ENCODE results near the gene RASIP1. TPM values are rescaled to one million over a fixed set of nuclear protein-coding genes. Genes with fewer than 3 reads are reported as not detected.
"Not testable (repeated sequence)": the region's sequence is repeated elsewhere in the genome, so short reads cannot be mapped to it uniquely, and the experiment has no call there.

RASIP1 gene
- total RNA-seq, 1 experiment from 2014 or later: 4.6 TPM

- not testable (repeated sequence) for H3K27me3 ChIP-seq (ENCODE audit: control insufficient read depth, insufficient read depth, low read length); H3K4me3 ChIP-seq (ENCODE audit: insufficient read depth, low read depth, low read length); DNase-seq; H3K36me3 ChIP-seq (replicated peaks; ENCODE audit: control insufficient read depth, insufficient read depth, low read length)
Observed at GRCh38 chr19:48768171-48768753, 27.9 kb upstream of the RASIP1 start.

- not testable (repeated sequence) for H3K27me3 ChIP-seq (ENCODE audit: control insufficient read depth, insufficient read depth, low read length); DNase-seq; H3K36me3 ChIP-seq (replicated peaks; ENCODE audit: control insufficient read depth, insufficient read depth, low read length); H3K4me3 ChIP-seq (ENCODE audit: insufficient read depth, low read depth, low read length)
Observed at GRCh38 chr19:48765816-48766215, 25.4 kb upstream of the RASIP1 start.

DNA sequence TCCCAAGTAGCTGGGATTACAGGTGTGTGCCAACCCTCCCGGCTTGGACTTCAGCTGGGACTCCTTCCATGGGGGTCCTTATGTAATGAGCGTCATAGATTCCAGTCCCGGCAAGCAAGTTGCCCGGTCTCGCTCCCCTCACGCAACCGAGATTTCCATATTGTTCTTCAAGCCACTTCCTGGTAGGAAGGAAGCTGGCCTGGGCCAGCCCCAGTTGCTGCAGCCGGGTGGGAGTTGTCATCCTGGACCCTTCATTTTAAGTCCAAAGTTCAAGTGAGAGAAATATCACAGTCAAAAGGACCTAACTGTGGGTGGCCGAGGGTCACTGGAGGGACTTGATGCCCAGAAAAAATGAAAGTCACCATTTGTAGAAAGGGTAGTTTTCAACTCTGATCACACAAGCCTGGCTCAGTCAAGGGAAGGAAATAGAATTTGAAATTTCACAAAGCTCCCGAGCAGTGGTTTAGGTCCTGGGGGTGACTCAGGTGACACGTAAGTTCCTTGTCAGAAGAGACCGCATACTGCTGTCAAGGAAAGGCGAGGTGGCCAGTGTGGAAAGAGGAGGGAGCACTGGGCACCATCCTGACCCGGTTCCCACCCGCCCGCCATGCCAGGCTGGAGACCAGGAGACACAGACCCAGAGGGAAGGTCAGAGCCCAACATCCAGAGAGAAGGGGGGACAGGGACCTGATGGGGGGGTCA is 20.2 kb upstream of the RASIP1 start:
- peaks cover 4% of the 10 kb centered on the region; the same call in 1 of the 2 replicates for H3K27me3 ChIP-seq (ENCODE audit: control insufficient read depth, insufficient read depth, low read length)
- no peak for DNase-seq
- H3K4me3 ChIP-seq (ENCODE audit: insufficient read depth, low read depth, low read length): no peak overlapping the region
- no peaks in the 10 kb centered on the region for H3K36me3 ChIP-seq (replicated peaks; ENCODE audit: control insufficient read depth, insufficient read depth, low read length)

- H3K27me3 ChIP-seq (ENCODE audit: control insufficient read depth, insufficient read depth, low read length): peaks cover 9% of the 10 kb centered on the region; the same call in 1 of the 2 replicates
- peak; percentile 55 for DNase-seq
- no peaks in the 10 kb centered on the region for H3K36me3 ChIP-seq (replicated peaks; ENCODE audit: control insufficient read depth, insufficient read depth, low read length)
- H3K4me3 ChIP-seq (ENCODE audit: insufficient read depth, low read depth, low read length): no peak overlapping the region
Observed at GRCh38 chr19:48757741-48758144, 17.3 kb upstream of the RASIP1 start.

- DNase-seq: peak; percentile 56
- Histone ChIP-seq H3K36me3 (replicated peaks; ENCODE audit: control insufficient read depth, insufficient read depth, low read length) (no peaks in the 10 kb centered on the region), H3K4me3 (ENCODE audit: insufficient read depth, low read depth, low read length) (no peak overlapping the region), H3K27me3 (ENCODE audit: control insufficient read depth, insufficient read depth, low read length) (peaks cover 8% of the 10 kb centered on the region; the same call in 1 of the 2 replicates)
Observed at GRCh38 chr19:48757089-48757675, 16.8 kb upstream of the RASIP1 start.

DNA sequence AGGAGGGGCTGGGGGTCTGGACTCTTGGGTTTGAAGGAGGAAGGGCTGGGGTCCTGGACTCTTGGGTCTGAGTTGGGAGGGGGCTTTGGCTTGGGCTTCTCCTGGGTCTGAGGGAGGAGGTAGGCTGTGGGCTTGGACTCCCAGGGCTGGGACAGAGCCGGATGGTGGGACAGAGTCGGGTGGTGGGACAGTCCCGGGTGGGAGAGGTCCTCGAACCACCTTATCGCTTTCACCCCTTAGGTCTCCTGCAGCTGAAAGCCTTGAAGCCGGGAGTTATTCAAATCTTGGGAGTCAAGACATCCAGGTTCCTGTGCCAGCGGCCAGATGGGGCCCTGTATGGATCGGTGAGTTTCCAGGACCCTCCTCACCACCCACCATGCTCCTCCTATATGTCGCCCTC is 16.3 kb upstream of the RASIP1 start:
- Histone ChIP-seq H3K36me3 (replicated peaks; ENCODE audit: control insufficient read depth, insufficient read depth, low read length) (no peaks in the 10 kb centered on the region), H3K4me3 (ENCODE audit: insufficient read depth, low read depth, low read length) (no peak overlapping the region), H3K27me3 (ENCODE audit: control insufficient read depth, insufficient read depth, low read length) (peaks cover 8% of the 10 kb centered on the region; the same call in 1 of the 2 replicates)
- peak; percentile 48 for DNase-seq

DNA sequence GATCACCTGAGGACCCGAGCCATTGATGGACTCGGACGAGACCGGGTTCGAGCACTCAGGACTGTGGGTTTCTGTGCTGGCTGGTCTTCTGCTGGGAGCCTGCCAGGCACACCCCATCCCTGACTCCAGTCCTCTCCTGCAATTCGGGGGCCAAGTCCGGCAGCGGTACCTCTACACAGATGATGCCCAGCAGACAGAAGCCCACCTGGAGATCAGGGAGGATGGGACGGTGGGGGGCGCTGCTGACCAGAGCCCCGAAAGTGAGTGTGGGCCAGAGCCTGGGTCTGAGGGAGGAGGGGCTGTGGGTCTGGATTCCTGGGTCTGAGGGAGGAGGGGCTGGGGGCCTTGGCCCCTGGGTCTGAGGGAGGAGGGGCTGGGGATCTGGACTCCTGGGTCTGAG is 15.8 kb upstream of the RASIP1 start:
- Histone ChIP-seq H3K4me3 (ENCODE audit: insufficient read depth, low read depth, low read length) (no peak overlapping the region), H3K36me3 (replicated peaks; ENCODE audit: control insufficient read depth, insufficient read depth, low read length) (no peaks in the 10 kb centered on the region; the same call in 1 of the 2 replicates), H3K27me3 (ENCODE audit: control insufficient read depth, insufficient read depth, low read length) (peaks cover 8% of the 10 kb centered on the region; the same call in 1 of the 2 replicates)
- peak; percentile 48 for DNase-seq

DNA sequence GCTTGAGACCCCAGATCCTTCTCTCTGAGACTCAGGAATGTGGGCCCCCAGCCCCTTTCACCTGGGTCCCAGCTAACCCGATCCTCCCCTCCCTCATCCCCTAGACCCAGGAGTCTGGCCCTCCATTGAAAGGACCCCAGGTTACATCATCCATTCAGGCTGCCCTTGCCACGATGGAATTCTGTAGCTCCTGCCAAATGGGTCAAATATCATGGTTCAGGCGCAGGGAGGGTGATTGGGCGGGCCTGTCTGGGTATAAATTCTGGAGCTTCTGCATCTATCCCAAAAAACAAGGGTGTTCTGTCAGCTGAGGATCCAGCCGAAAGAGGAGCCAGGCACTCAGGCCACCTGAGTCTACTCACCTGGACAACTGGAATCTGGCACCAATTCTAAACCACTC is 15.4 kb upstream of the RASIP1 start:
- DNase-seq: no peak
- peaks cover 8% of the 10 kb centered on the region; the same call in 1 of the 2 replicates for H3K27me3 ChIP-seq (ENCODE audit: control insufficient read depth, insufficient read depth, low read length)

DNA sequence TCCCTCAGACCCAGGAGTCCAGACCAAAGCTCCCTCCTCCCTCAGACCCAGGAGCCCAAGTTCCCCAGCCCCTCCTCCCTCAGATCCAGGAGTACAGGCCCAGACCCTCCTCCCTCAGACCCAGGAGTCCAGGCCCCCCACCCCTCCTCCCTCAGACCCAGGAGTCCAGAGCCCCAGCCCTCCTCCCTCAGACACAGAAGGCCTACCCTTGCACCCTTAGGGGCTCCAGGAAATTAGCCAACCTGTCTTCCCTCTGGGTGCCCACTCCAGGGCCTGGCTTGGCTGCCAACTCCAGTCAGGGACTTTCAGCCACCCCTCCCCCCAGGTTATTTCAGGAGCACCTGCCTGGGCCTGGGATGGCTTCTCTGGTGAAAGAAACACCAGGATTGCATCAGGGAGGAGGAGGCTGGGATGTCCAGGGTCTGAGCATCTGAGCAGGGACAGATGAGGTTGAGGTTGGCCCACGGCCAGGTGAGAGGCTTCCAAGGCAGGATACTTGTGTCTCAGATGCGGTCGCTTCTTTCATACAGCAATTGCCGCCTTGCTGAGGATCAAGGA is 14.8 kb upstream of the RASIP1 start, which contains the start of gene FGF21:
Gene FGF21, plus strand, starts transcription at position 441 of the 558 bp plus-strand sequence. CDS start 713 bp downstream, outside the sequence.
- peak; percentile 71 for DNase-seq
- Histone ChIP-seq H3K36me3 (replicated peaks; ENCODE audit: control insufficient read depth, insufficient read depth, low read length) (peaks cover 6% of the 10 kb centered on the region), H3K27me3 (ENCODE audit: control insufficient read depth, insufficient read depth, low read length) (peaks cover 8% of the 10 kb centered on the region; the same call in 1 of the 2 replicates), H3K4me3 (ENCODE audit: insufficient read depth, low read depth, low read length) (no peak within 1 kb of the TSS)

More for the DNA sequence above, 15.4 kb upstream of the RASIP1 start:
- Histone ChIP-seq H3K4me3 (ENCODE audit: insufficient read depth, low read depth, low read length) (no peak overlapping the region), H3K36me3 (replicated peaks; ENCODE audit: control insufficient read depth, insufficient read depth, low read length) (peaks cover 1% of the 10 kb centered on the region)

DNA sequence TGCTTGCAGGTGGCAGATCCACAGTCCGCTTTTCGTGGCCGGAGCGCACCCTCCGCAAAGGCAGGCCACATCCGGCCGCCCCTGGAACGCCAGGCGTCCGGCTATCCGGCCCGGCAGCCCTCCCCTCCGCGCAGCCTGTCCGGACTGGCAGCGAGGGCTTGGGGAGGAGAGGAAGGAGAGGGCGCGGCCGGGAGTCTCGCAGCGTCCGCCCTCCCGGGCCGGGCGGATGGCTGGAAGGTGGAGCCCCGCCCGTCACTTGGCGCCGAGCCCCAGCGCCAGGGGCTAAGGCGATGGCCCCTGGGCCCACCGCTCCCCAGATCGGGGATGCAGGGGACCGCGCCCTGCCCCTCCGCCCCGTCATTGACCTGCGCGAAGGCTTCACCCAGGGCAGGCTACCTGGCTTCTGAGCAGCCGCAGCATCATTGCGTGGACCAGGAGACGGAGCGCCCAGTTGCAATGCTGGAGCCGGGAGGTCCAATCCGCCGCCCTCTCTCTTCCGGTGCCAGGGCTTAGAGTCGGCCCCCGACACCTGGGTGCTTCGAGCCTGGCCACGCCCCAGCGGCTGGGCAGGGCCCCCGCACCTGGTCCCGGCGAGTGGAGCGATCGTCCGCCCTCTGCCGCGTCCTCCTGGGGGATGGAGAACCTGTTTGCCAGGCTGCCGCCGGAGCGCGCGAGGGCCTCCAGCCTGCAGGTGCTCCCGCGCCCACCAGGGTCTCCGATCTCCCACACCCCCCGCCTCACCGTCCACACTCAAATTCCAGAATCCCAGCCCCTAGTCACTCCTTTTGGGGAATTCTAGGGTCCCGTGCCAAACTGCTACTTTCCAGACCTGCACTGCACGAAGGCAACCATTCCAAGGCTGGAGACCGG is 12.3 kb upstream of the RASIP1 start, which contains the start of gene FUT1:
Gene FUT1, minus strand, starts transcription at position 146 of the 870 bp plus-strand sequence. CDS start 1,360 bp downstream, outside the sequence.
- peaks cover 17% of the 10 kb centered on the region for H3K36me3 ChIP-seq (replicated peaks; ENCODE audit: control insufficient read depth, insufficient read depth, low read length)
- peak; percentile 98 for DNase-seq
- peaks cover 8% of the 10 kb centered on the region; the same call in 1 of the 2 replicates for H3K27me3 ChIP-seq (ENCODE audit: control insufficient read depth, insufficient read depth, low read length)
- peak within 1 kb of the TSS; percentile 76 for H3K4me3 ChIP-seq (ENCODE audit: insufficient read depth, low read depth, low read length)

DNA sequence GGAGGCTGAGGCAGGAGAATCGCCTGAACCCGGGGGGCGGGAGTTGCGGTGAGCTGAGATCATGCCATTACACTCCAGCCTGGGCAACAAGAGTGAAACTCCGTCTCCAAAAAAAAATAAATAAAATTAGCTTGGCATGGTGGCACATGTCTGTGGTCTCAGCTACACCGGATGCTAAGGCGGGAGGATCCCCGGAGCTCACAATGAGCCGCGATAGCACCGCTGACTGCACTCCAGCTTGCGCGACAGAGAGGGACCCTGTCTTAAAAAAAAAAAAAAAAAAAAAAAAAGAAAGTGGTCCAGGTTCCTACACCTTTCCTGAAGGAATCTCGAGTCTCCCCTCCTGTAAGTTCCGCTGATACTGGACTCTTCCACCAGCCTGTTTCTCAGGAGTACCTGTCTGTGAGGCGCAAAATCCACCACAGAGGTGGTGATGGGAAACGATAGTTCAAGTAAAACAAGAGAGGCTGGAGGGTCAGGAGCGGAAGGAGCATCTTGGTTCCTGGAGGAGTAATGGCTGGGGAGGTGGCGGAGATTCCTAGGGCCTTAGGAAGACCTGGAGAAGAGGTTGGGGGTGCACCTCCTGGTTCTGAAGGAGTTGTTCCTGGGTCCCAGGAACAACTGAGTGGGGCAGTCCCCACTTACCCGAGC is 11.6 kb upstream of the RASIP1 start:
- H3K36me3 ChIP-seq (replicated peaks; ENCODE audit: control insufficient read depth, insufficient read depth, low read length): peaks cover 17% of the 10 kb centered on the region
- H3K4me3 ChIP-seq (ENCODE audit: insufficient read depth, low read depth, low read length): peak overlapping the region; percentile 76
- H3K27me3 ChIP-seq (ENCODE audit: control insufficient read depth, insufficient read depth, low read length): peaks cover 8% of the 10 kb centered on the region; the same call in 1 of the 2 replicates
- no peak for DNase-seq

DNA sequence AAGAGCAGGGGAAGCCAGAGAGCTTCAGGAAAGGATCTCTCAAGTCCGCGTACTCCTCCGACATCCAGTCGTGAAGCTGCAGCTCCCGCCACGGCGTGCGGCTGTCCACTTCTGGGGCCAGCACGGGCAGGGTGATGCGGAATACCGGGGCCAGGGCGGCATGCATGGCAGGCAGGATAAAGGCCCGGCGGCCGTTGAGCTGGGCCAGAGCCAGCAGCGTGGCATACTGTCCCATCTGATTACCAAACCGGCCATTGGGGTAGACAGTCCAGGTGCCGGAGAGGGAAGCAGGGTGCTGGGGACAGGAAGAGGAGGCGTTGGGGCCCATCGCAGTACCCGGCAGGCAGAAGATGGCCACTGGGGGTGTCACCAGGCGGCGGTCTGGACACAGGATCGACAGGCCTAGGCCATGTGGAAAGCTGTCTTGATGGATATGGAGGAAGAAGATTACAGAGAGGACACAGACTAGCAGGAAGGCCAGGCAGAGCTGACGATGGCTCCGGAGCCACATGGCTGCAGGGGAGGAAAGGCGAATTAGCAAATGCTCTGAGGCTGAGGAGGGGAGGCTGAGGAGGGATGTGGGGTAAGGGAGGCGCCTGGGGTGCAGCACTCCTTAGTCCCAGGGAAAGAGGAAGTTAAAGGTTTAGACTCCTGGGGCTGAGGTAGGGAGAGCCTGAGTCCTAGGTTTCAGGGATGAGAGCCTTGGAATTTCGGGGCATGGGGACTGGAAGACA is 10.5 kb upstream of the RASIP1 start:
- H3K27me3 ChIP-seq (ENCODE audit: control insufficient read depth, insufficient read depth, low read length): peaks cover 8% of the 10 kb centered on the region; the same call in 1 of the 2 replicates
- H3K36me3 ChIP-seq (replicated peaks; ENCODE audit: control insufficient read depth, insufficient read depth, low read length): peaks cover 17% of the 10 kb centered on the region
- DNase-seq: no peak
- no peak overlapping the region for H3K4me3 ChIP-seq (ENCODE audit: insufficient read depth, low read depth, low read length)

DNA sequence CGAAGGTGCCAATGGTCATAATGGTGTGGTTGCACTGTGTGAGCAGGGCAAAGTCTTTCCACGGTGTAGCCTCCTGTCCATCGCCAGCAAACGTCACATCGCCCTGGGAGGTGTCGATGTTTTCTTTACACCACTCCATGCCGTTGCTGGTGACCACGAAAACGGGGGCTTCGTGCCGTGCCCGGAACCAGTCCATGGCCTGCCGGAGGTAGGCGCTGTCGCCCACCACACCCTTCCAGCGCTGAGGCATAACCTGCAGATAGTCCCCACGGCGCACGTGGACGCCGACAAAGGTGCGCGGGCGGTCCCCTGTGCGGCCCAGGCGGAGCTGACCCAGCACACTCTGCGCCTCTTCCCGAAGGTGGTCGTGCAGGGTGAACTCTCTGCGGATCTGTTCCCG is 9.9 kb upstream of the RASIP1 start:
- DNase-seq: no peak
- no peak overlapping the region for H3K4me3 ChIP-seq (ENCODE audit: insufficient read depth, low read depth, low read length)
- H3K27me3 ChIP-seq (ENCODE audit: control insufficient read depth, insufficient read depth, low read length): peaks cover 8% of the 10 kb centered on the region; the same call in 1 of the 2 replicates
- H3K36me3 ChIP-seq (replicated peaks; ENCODE audit: control insufficient read depth, insufficient read depth, low read length): peaks cover 17% of the 10 kb centered on the region
